Right lobe of liver (tissue), 4 donors: ENCODE measurements around the gene KCNG1.
"Not testable (repeated sequence)": the region's sequence is repeated elsewhere in the genome, so short reads cannot be mapped to it uniquely, and the experiment has no call there.

Source experiments
- CTCF ChIP-seq, 4 donors: fragments of 200-600 bp in 3 of 4; fragments of 450-650 bp in 1 of 4; IDR thresholded peaks; one replicate each; pipeline versions ENCODE4 v1.5.1 to v1.8.0; 2016 to 2022; ENCODE audit warnings: antibody characterized with exemption in 4 of 4, mild to moderate bottlenecking in 2 of 4
- POLR2A ChIP-seq: fragments of 450-650 bp; IDR thresholded peaks from one replicate; pipeline ENCODE4 v1.6.1; 2017; ENCODE audit warnings: antibody characterized with exemption, mild to moderate bottlenecking
- donor health status: DM: no; HTN: no; CAD: no.
- donor health status: DM: no; HTN: no; CAD: no.
- donor health status: DM: no; HTN: yes; CAD: no.

- TF ChIP-seq POLR2A; CTCF (IDR thresholded peaks at IDR 0.05): not testable (repeated sequence)
These were observed 22.6 kb upstream of the KCNG1 start for GRCh38 chr20:51045492-51045891.
